Memory B cell (primary cell): ENCODE data around the gene GLIS2.

Experiments
- ATAC-seq: fragments of 150-1000 bp; cut with Tn5 transposase; 2 replicates; pipeline ENCODE4 v1.10.0; 2021; ENCODE audit warnings: low read depth, mild to moderate bottlenecking, moderate library complexity
- DNase-seq, 2 donors: peaks; one replicate each; pipeline ENCODE4 v3.0.0; 2022; ENCODE audit warnings: low spot score in 2 of 2
- H3K27ac Mint-ChIP-seq: one replicate; pipeline ENCODE4 v1.8.0; 2022; ENCODE audit warnings: mild to moderate bottlenecking, moderate library complexity, mixed read lengths
- H3K27me3 Mint-ChIP-seq: one replicate; pipeline ENCODE4 v1.8.0; 2022; ENCODE audit warnings: mixed read lengths
- H3K36me3 Mint-ChIP-seq: one replicate; pipeline ENCODE4 v1.8.0; 2022; ENCODE audit warnings: mild to moderate bottlenecking, mixed read lengths
- H3K4me1 Mint-ChIP-seq: one replicate; pipeline ENCODE4 v1.8.0; 2022; ENCODE audit warnings: mixed read lengths
- H3K4me3 Mint-ChIP-seq: one replicate; pipeline ENCODE4 v1.8.0; 2022; ENCODE audit warnings: mild to moderate bottlenecking, moderate library complexity, mixed read lengths
- H3K9me3 Mint-ChIP-seq: one replicate; pipeline ENCODE4 v1.8.0; 2022; ENCODE audit warnings: mixed read lengths

GLIS2 gene

GRCh38 chr16:4369007-4369733 lies 53.3 kb downstream of the GLIS2 start:
- no peak for ATAC-seq
- Mint-ChIP-seq H3K27ac (no peak overlapping the region), H3K4me3 (no peak overlapping the region)

DNA sequence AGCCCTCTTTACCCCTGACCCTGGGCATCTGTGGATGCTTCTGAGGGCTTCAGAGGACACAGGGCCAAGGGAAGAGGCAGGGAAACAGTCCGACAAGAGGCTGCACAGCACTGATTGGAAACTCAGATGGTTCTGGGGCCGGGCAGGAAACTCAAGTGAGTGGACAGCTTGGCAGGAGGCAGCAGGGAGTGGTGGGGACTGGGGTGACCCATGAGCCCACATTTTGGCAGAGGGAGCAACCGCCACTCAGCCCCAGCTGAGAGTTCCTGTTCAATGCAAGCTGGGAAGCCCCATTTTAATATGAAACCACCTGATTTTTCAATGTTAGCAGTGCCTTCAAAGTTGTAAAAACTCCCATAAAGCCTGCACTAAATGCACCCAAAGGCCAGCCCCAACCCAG lies 54.3 kb downstream of the GLIS2 start:
- Mint-ChIP-seq H3K4me1 (peaks cover 28% of the 10 kb centered on the region), H3K27me3 (no peaks in the 10 kb centered on the region), H3K9me3 (no peaks in the 10 kb centered on the region), H3K27ac (peak overlapping the region; percentile 18), H3K4me3 (no peak overlapping the region), H3K36me3 (peaks cover 9% of the 10 kb centered on the region)
- ATAC-seq (no peak), DNase-seq (no peak)

More at GRCh38 chr16:4369007-4369733, 53.3 kb downstream of the GLIS2 start:
- Mint-ChIP-seq H3K9me3 (no peaks in the 10 kb centered on the region), H3K27me3 (no peaks in the 10 kb centered on the region), H3K4me1 (peaks cover 36% of the 10 kb centered on the region), H3K36me3 (peaks cover 8% of the 10 kb centered on the region)
- no peak for DNase-seq

GRCh38 chr16:4370570-4371356 lies 54.9 kb downstream of the GLIS2 start:
- Mint-ChIP-seq H3K27ac (no peak overlapping the region), H3K36me3 (peaks cover 10% of the 10 kb centered on the region), H3K4me1 (peaks cover 24% of the 10 kb centered on the region), H3K4me3 (no peak overlapping the region), H3K27me3 (no peaks in the 10 kb centered on the region), H3K9me3 (no peaks in the 10 kb centered on the region)
- DNase-seq, result no peak
- ATAC-seq, result no peak

DNA sequence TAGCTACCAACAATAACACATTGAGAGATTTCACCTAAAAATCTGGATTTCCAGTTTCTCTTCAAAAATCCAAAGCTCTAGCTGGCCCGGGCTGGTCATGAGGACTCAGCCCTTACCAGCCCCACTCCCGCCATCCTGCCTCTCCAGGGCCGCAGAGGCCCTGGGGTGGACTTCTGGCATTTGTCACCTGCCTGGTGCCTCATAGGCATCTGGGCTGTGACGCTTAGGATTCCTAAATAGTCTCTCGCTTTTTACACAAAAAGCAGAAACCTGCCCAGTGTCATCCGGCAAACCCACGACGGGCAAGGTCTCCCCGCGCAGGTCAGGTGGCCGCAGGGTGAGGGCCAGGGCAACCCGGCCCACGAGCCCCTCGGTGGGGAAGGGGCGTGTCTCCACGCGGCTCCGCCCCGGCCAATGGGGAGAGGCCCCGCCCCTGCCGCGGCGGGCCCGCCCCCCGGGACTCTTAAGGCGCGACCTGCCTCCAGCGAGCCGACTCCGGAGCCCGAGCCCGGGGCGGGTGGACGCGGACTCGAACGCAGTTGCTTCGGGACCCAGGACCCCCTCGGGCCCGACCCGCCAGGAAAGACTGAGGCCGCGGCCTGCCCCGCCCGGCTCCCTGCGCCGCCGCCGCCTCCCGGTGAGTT lies 55.6 kb downstream of the GLIS2 start, which contains the start of gene VASN:
Gene VASN (plus strand): TSS at position 492 of the 644 bp plus-strand sequence. CDS start 9,030 bp downstream, outside the sequence.
- no peaks in the 10 kb centered on the region for H3K27me3 Mint-ChIP-seq
- no peak within 1 kb of the TSS for H3K27ac Mint-ChIP-seq
- no peaks in the 10 kb centered on the region for H3K9me3 Mint-ChIP-seq
- peak within 1 kb of the TSS; percentile 75 for H3K4me3 Mint-ChIP-seq
- ATAC-seq, result peak; percentile 80
- H3K36me3 Mint-ChIP-seq, result peaks cover 10% of the 10 kb centered on the region
- DNase-seq, result peak; percentile 57 to 84
- H3K4me1 Mint-ChIP-seq, result peaks cover 23% of the 10 kb centered on the region

DNA sequence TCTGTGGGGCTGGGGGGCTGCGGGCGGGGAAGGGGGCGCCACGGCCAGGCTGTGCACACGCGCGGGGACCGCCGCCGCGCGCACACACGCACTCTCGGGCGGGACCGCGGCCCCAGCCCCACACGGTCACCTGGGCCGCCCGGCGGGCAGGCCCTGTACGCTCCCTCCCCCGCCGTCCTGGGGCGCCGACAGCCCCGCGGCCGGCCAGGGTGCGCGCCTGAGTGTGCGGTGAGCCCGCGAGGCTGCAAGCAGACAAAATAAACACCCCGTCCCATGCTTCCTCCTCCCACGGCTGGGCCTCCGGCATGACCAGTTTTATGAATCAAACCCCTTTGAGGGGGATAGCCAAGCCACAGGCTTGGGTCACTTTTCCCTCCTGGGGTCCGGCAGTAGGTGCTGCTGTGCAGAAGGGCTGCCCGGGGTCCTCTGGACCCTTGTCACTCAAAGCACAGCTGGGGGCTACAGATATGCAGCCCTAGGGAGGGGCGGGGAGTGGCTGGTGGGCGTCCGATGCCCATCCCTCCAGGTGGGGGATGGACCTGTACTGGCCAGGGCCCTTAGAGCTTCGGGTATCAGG lies 56.2 kb downstream of the GLIS2 start:
- no peaks in the 10 kb centered on the region for H3K27me3 Mint-ChIP-seq

DNA sequence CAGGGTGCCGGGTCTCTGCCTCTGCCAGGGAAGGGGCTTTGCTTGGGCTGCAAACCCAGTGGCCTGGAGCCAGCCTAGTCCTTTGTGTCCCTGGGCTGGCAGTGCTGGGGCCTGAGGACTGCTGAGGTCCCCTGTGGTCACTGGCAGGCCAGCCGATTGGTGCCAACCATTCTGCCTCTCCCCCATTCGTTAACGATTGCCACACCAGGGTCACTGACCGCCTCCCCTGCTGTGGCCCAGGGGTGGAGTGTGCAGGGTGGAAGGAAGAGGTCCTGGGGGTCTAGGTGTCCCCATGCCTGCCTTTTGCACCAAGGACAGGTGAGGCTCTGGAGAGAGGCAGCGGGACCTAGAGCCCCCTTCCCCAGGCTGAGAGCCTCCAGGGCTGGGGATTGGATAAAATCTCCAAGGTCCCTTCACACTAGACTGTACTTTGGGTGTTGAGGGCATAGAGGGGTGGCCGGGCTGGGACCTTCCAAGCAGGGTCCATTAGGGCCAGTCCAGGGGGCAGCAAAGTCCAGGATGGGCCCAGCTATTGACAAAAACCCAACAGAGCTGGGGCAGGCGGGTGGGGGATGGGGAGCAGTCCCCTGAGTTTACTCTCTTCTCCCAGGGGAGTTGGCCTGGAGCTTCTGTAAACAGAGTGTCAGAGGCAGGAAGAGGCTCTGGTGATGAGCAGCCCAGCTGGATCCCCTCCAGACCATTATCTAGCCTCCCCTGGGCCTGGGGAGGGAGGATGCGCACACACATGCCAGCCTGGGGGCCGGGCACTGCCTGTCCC lies 56.9 kb downstream of the GLIS2 start:
- no peaks in the 10 kb centered on the region for H3K9me3 Mint-ChIP-seq
- DNase-seq, result peak in 1 of 2 donors; percentile 43
- no peaks in the 10 kb centered on the region for H3K27me3 Mint-ChIP-seq
- ATAC-seq, result peak; percentile 59
- H3K36me3 Mint-ChIP-seq, result peaks cover 7% of the 10 kb centered on the region
- H3K4me1 Mint-ChIP-seq, result peaks cover 13% of the 10 kb centered on the region
- H3K27ac Mint-ChIP-seq, result no peak overlapping the region
- peak overlapping the region; percentile 75 for H3K4me3 Mint-ChIP-seq

More for the DNA sequence above, 56.2 kb downstream of the GLIS2 start:
- Mint-ChIP-seq H3K4me3 (peak overlapping the region; percentile 75), H3K4me1 (peaks cover 18% of the 10 kb centered on the region), H3K36me3 (peaks cover 12% of the 10 kb centered on the region), H3K27ac (no peak overlapping the region), H3K9me3 (no peaks in the 10 kb centered on the region)
- ATAC-seq (peak; percentile 59), DNase-seq (no peak)

DNA sequence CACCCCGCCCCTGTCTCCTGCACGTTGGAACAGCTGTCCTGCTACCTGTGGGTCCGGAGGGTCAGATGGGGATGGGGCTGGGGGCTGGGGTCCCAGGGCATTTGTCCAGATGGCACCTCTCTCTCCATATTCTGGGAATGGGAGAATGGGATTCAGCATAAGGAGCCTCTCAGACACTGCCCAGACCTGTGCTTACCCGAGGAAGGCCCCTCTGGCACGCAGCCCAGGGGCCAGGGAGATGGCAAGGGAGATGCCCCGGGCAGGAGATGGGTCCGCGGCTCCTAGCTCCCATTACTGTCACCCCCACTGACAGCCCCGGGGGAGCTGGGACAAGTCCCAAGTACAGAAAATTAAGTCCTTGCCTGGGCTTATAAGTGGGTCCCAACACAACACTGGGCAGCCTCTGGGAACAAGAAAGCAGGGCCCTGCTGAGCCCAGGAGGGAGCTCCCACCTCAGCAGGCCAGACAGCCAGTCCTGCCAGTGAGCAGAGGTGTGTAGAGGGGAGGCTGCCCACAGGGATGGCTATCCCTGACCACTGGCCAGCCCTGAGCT lies 57.6 kb downstream of the GLIS2 start:
- peaks cover 13% of the 10 kb centered on the region for H3K4me1 Mint-ChIP-seq
- H3K4me3 Mint-ChIP-seq, result no peak overlapping the region
- no peak for DNase-seq
- no peaks in the 10 kb centered on the region for H3K9me3 Mint-ChIP-seq
- peaks cover 7% of the 10 kb centered on the region for H3K36me3 Mint-ChIP-seq
- ATAC-seq, result no peak
- no peak overlapping the region for H3K27ac Mint-ChIP-seq
- no peaks in the 10 kb centered on the region for H3K27me3 Mint-ChIP-seq

DNA sequence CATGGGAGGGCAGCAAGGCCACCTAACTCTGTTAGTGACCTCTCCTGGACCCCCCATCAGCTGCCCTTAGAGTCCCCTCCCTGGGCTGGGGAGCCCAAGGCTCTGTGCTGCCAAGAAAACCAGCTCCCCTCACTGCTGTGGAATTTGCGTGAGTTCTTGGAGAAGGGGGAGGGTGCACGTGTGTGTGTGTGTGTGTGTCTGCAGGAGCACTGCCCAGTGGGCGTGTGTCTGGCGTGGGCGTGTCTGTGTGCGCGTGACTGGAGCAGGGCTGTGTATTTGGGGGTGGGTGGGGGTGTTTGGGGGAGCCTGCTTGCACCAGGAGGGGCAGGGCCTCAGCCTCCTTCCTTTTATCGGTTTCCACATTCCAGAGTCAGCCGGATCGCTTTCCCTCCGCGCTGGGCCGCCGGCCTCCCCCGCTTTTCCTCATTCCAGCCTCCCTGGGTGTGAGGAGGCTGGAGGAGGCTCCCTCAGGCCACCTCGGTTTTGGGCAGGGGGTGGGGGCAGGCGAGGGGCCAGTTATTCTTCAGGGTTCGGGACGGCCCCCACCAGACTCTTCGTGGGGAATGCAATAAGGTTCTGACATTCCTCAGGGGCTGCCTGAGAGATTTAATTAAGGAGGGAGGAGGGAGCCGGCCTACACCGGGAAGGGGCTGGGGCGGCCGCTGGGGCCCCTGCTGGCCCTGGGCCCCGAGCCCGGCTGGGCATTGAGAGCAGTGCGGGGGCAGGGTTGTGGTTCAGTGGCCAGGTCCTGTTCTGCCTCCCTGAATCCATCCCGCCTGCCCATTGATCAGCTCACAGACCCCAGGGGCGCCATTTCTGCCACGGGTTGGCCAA lies 58.3 kb downstream of the GLIS2 start:
- Mint-ChIP-seq H3K36me3 (peaks cover 7% of the 10 kb centered on the region), H3K27ac (no peak overlapping the region)

DNA sequence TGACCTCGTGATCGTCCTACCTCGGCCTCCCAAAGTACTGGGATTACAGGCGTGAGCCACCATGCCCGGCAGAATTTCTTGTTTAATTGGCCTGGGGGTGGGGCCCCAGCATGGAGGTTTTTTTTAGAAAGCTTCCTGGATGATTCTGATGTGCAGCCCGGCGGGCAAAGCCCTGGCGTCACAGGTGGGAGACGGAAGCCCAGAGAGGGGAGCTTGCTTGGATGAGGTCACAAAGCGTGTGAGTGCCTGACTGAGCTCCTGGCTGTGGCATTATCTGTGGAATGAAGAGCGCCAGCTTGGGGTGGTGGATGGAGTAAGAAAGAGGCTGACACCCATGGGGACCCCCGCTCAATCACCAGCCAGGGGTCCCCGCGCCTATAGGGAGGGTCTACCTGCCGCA lies 59.9 kb downstream of the GLIS2 start:
- Mint-ChIP-seq H3K4me3 (no peak overlapping the region), H3K4me1 (peaks cover 13% of the 10 kb centered on the region), H3K27ac (no peak overlapping the region), H3K36me3 (peaks cover 10% of the 10 kb centered on the region), H3K9me3 (no peaks in the 10 kb centered on the region), H3K27me3 (no peaks in the 10 kb centered on the region)
- no peak for ATAC-seq
- DNase-seq, result no peak

More for the DNA sequence above, 58.3 kb downstream of the GLIS2 start:
- Mint-ChIP-seq H3K9me3 (no peaks in the 10 kb centered on the region), H3K4me1 (peaks cover 13% of the 10 kb centered on the region), H3K27me3 (no peaks in the 10 kb centered on the region), H3K4me3 (no peak overlapping the region)
- ATAC-seq (no peak), DNase-seq (no peak)

DNA sequence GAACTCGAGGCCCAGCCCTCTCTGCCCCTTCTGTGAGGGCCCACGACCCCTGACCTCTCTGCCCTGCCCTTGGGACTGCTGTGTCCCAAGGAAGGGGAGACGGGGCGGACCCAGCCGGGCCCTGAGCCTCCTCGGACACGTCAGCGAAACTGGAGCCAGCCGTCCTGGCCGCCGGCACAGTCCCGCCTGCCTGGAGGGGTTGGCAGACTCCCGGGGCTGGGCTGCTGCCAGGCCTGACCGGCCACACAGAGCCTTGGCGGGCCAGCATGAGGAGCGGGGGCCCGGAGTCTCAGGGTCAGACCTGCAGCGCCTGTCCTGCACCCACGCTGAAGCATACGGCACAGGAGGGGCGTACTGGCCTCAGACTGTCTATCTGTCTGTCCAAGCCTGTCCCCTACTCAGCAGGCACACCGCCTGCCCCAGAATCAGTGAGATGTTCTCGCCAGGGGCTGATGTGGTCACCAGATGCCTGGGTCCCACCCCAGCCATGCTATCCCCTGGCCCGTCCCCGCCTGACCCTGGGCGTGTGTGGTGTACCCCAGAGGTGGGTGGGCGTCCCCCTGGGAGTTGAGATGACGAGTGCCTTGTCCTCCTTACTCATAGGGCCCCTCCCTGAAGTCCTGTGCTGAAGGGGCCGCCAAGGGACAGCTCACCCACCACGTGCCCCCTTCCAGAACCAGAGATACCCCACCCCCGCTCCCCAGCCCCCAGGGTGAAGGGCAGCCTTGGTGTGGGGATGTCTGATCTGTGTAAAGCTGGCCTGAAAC lies 60.4 kb downstream of the GLIS2 start:
- no peak for ATAC-seq
- peaks cover 13% of the 10 kb centered on the region for H3K4me1 Mint-ChIP-seq
- H3K36me3 Mint-ChIP-seq, result peaks cover 10% of the 10 kb centered on the region
- H3K27ac Mint-ChIP-seq, result no peak overlapping the region
- no peaks in the 10 kb centered on the region for H3K27me3 Mint-ChIP-seq
- H3K4me3 Mint-ChIP-seq, result no peak overlapping the region
- H3K9me3 Mint-ChIP-seq, result no peaks in the 10 kb centered on the region
- DNase-seq, result no peak

DNA sequence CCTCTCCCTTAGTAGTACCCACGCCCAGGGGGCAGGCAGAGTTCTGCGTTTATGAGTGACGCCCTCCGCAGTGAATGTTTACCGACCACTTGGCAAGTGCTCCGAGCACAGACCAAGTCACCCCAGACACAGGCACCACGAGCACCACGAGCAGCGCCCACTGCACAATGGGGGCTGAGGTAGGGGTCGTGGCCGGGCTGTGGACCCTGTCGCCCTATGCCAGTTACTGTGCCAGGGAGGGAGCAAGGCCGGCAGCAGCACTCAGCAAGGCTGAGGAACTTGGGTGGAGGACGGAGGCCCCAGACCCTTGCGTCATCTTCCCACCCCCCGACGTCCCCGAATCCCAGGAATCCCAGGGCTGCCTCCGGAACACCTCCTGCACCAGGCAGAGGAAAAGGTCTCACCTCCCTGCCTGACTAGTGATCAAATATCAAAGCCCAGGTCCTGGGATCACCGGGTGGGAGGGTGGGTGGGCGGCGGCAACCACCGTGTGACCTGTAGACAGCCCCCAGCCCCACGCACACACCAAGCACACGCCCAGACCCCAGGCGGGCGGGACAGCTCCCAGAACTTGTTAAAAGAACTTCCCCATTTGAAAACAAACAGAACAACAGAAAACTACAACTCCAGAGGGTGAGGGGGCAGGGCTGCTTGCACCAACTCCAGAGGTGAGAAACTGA lies 61.2 kb downstream of the GLIS2 start:
- Mint-ChIP-seq H3K27me3 (no peaks in the 10 kb centered on the region), H3K4me1 (peaks cover 13% of the 10 kb centered on the region), H3K9me3 (no peaks in the 10 kb centered on the region), H3K4me3 (no peak overlapping the region), H3K27ac (no peak overlapping the region), H3K36me3 (peaks cover 12% of the 10 kb centered on the region)
- DNase-seq, result no peak
- no peak for ATAC-seq
